HFF-Myc (cell line): ENCODE data around the gene SPECC1.

Experiments
- DNase-seq: peaks from one replicate; pipeline ENCODE4 v3.0.0-alpha.2; 2011; ENCODE audit warnings: low read depth; ENCODE audit errors: extremely low read depth
- H3K4me3 ChIP-seq: replicated peaks from 2 replicates; pipeline ENCODE4 v1.5.1; 2011; ENCODE audit warnings: low read depth, mild to moderate bottlenecking, control low read depth, low read length
- CTCF ChIP-seq: IDR thresholded peaks from 2 replicates; pipeline ENCODE4 v1.5.1; 2012; ENCODE audit warnings: mild to moderate bottlenecking, low read depth, low read length, control low read depth; ENCODE audit errors: missing control alignments

SPECC1 gene

GRCh38 chr17:20128036-20128667 is 119.0 kb downstream of the SPECC1 start:
- no peak overlapping the region for H3K4me3 ChIP-seq
- no peak for TF ChIP-seq CTCF
- DNase-seq: peak; percentile 12

GRCh38 chr17:20133517-20133916 is 124.4 kb downstream of the SPECC1 start:
- H3K4me3 ChIP-seq: no peak overlapping the region
- no peak for DNase-seq
- no peak for TF ChIP-seq CTCF

- TF ChIP-seq CTCF: no peak
- no peak for DNase-seq
- H3K4me3 ChIP-seq: no peak overlapping the region
Measured at GRCh38 chr17:20141198-20141972, 132.2 kb downstream of the SPECC1 start.

GRCh38 chr17:20142268-20142667 is 133.1 kb downstream of the SPECC1 start:
- no peak for TF ChIP-seq CTCF
- H3K4me3 ChIP-seq: no peak overlapping the region
- DNase-seq: no peak

- no peak for DNase-seq
- H3K4me3 ChIP-seq: no peak overlapping the region
- TF ChIP-seq CTCF: no peak
Measured at GRCh38 chr17:20143740-20144139, 134.6 kb downstream of the SPECC1 start.

GRCh38 chr17:20145567-20145966 is 136.4 kb downstream of the SPECC1 start:
- DNase-seq: no peak
- TF ChIP-seq CTCF: no peak
- H3K4me3 ChIP-seq: no peak overlapping the region
